ENCODE results near the gene ACOT7.
"Not testable (repeated sequence)": the region's sequence is repeated elsewhere in the genome, so short reads cannot be mapped to it uniquely, and the experiment has no call there.

The ACOT7 gene

GRCh38 chr1:6372236-6372635 is 21.3 kb downstream of the ACOT7 start:
- H3K79me1 ChIP-seq (ENCODE audit: low read depth, low read length), result peaks cover 15% of the 10 kb centered on the region
- not testable (repeated sequence) for H2BK120ac ChIP-seq (ENCODE audit: low read depth, low read length); H2BK5ac ChIP-seq (ENCODE audit: low read length); H4K8ac ChIP-seq (ENCODE audit: low read depth, low read length); DNase-seq (ENCODE audit: low spot score); H3K4me1 ChIP-seq (ENCODE audit: control insufficient read depth in 2 of 2, insufficient read depth in 1 of 2, low read depth in 1 of 2, low read length in 2 of 2); H2BK15ac ChIP-seq (ENCODE audit: low read length); H3K18ac ChIP-seq (ENCODE audit: low read length); H3K9ac ChIP-seq (ENCODE audit: low read depth, low read length, poor library complexity); H2AFZ ChIP-seq (ENCODE audit: low read length); H3K4me2 ChIP-seq (ENCODE audit: insufficient read depth, low read length, poor library complexity, severe bottlenecking); H3K4ac ChIP-seq (ENCODE audit: low read length); H3K27me3 ChIP-seq (ENCODE audit: control insufficient read depth in 3 of 3, insufficient read depth in 3 of 3, low read depth in 1 of 3, low read length in 3 of 3); H2BK12ac ChIP-seq (ENCODE audit: low read length); H2AK5ac ChIP-seq (ENCODE audit: low read depth, low read length); H3K36me3 ChIP-seq (replicated peaks in 1 of 2; ENCODE audit: control insufficient read depth in 2 of 2, insufficient read depth in 2 of 2, low read length in 2 of 2); H3K9me3 ChIP-seq (replicated peaks in 1 of 2; ENCODE audit: control insufficient read depth in 2 of 2, insufficient read depth in 1 of 2, low read depth in 1 of 2, low read length in 2 of 2); H3K27ac ChIP-seq (replicated peaks; ENCODE audit: low read length); H3K23ac ChIP-seq (ENCODE audit: low read depth, low read length, poor library complexity); H4K91ac ChIP-seq (ENCODE audit: low read depth, low read length, poor library complexity); H3K4me3 ChIP-seq (ENCODE audit: low read length in 2 of 2); H3K14ac ChIP-seq (ENCODE audit: low read length)
- no CpG with 5 or more reads among the region's 7 CpGs for WGBS, 2 donors (ENCODE audit: extremely low coverage in 2 of 2, insufficient read length in 2 of 2, insufficient replicate concordance in 1 of 2)

- Histone ChIP-seq H2BK5ac (ENCODE audit: low read length) (no peak overlapping the region), H2AFZ (ENCODE audit: low read length) (no peak overlapping the region), H3K4me1 (ENCODE audit: control insufficient read depth in 2 of 2, insufficient read depth in 1 of 2, low read depth in 1 of 2, low read length in 2 of 2) (no peaks in the 10 kb centered on the region), H4K8ac (ENCODE audit: low read depth, low read length) (no peak overlapping the region), H2BK12ac (ENCODE audit: low read length) (no peak overlapping the region), H3K36me3 (replicated peaks in 1 of 2; ENCODE audit: control insufficient read depth in 2 of 2, insufficient read depth in 2 of 2, low read length in 2 of 2) (peaks cover 0 to 1% of the 10 kb centered on the region in 2 donors), H3K4ac (ENCODE audit: low read length) (no peak overlapping the region), H3K9ac (ENCODE audit: low read depth, low read length, poor library complexity) (no peak overlapping the region), H3K23ac (ENCODE audit: low read depth, low read length, poor library complexity) (no peak overlapping the region), H2BK120ac (ENCODE audit: low read depth, low read length) (no peak overlapping the region), H3K27me3 (ENCODE audit: control insufficient read depth in 3 of 3, insufficient read depth in 3 of 3, low read depth in 1 of 3, low read length in 3 of 3) (no peaks in the 10 kb centered on the region), H2BK15ac (ENCODE audit: low read length) (no peak overlapping the region), H2AK5ac (ENCODE audit: low read depth, low read length) (no peak overlapping the region), H3K27ac (replicated peaks; ENCODE audit: low read length) (no peak overlapping the region), H3K9me3 (replicated peaks in 1 of 2; ENCODE audit: control insufficient read depth in 2 of 2, insufficient read depth in 1 of 2, low read depth in 1 of 2, low read length in 2 of 2) (peaks cover 0 to 2% of the 10 kb centered on the region in 2 donors), H3K14ac (ENCODE audit: low read length) (no peak overlapping the region), H3K4me3 (ENCODE audit: low read length in 2 of 2) (peak overlapping the region in 1 of 2 donors; percentile 44), H3K79me1 (ENCODE audit: low read depth, low read length) (peaks cover 17% of the 10 kb centered on the region), H3K4me2 (ENCODE audit: insufficient read depth, low read length, poor library complexity, severe bottlenecking) (no peak overlapping the region), H3K18ac (ENCODE audit: low read length) (no peak overlapping the region), H4K91ac (ENCODE audit: low read depth, low read length, poor library complexity) (no peak overlapping the region)
- no peak for DNase-seq (ENCODE audit: low spot score)
- WGBS, 2 donors (ENCODE audit: extremely low coverage in 2 of 2, insufficient read length in 2 of 2, insufficient replicate concordance in 1 of 2), result no CpG with 5 or more reads among the region's 4 CpGs
These were observed 23.6 kb downstream of the ACOT7 start for GRCh38 chr1:6370006-6370405.

- Histone ChIP-seq H3K9ac (ENCODE audit: low read depth, low read length, poor library complexity) (no peak overlapping the region), H3K4me1 (ENCODE audit: control insufficient read depth in 2 of 2, insufficient read depth in 1 of 2, low read depth in 1 of 2, low read length in 2 of 2) (no peaks in the 10 kb centered on the region), H3K4me3 (ENCODE audit: low read length in 2 of 2) (no peak overlapping the region), H3K27ac (replicated peaks; ENCODE audit: low read length) (no peak overlapping the region), H2BK15ac (ENCODE audit: low read length) (no peak overlapping the region), H3K4ac (ENCODE audit: low read length) (no peak overlapping the region), H3K36me3 (replicated peaks in 1 of 2; ENCODE audit: control insufficient read depth in 2 of 2, insufficient read depth in 2 of 2, low read length in 2 of 2) (peaks cover 0 to 11% of the 10 kb centered on the region in 2 donors), H3K18ac (ENCODE audit: low read length) (no peak overlapping the region), H2BK120ac (ENCODE audit: low read depth, low read length) (no peak overlapping the region), H2BK5ac (ENCODE audit: low read length) (no peak overlapping the region), H3K27me3 (ENCODE audit: control insufficient read depth in 3 of 3, insufficient read depth in 3 of 3, low read depth in 1 of 3, low read length in 3 of 3) (no peaks in the 10 kb centered on the region), H3K79me1 (ENCODE audit: low read depth, low read length) (peaks cover 15% of the 10 kb centered on the region), H3K4me2 (ENCODE audit: insufficient read depth, low read length, poor library complexity, severe bottlenecking) (no peak overlapping the region), H3K9me3 (replicated peaks in 1 of 2; ENCODE audit: control insufficient read depth in 2 of 2, insufficient read depth in 1 of 2, low read depth in 1 of 2, low read length in 2 of 2) (peaks cover 0 to 12% of the 10 kb centered on the region in 2 donors), H4K91ac (ENCODE audit: low read depth, low read length, poor library complexity) (no peak overlapping the region), H2AFZ (ENCODE audit: low read length) (no peak overlapping the region), H3K23ac (ENCODE audit: low read depth, low read length, poor library complexity) (no peak overlapping the region), H4K8ac (ENCODE audit: low read depth, low read length) (no peak overlapping the region), H2AK5ac (ENCODE audit: low read depth, low read length) (no peak overlapping the region), H3K14ac (ENCODE audit: low read length) (peak overlapping the region; percentile 12), H2BK12ac (ENCODE audit: low read length) (no peak overlapping the region)
- DNase-seq (ENCODE audit: low spot score), result no peak
- WGBS, 2 donors (ENCODE audit: extremely low coverage in 2 of 2, insufficient read length in 2 of 2, insufficient replicate concordance in 1 of 2), result no CpG with 5 or more reads among the region's 9 CpGs
These were observed 26.1 kb downstream of the ACOT7 start for GRCh38 chr1:6367381-6368012.

GRCh38 chr1:6365047-6365446 is 28.5 kb downstream of the ACOT7 start:
- no CpG with 5 or more reads among the region's 5 CpGs for WGBS, 2 donors (ENCODE audit: extremely low coverage in 2 of 2, insufficient read length in 2 of 2, insufficient replicate concordance in 1 of 2)
- no peak overlapping the region for H2BK5ac ChIP-seq (ENCODE audit: low read length)
- H2BK120ac ChIP-seq (ENCODE audit: low read depth, low read length), result no peak overlapping the region
- no peak overlapping the region for H3K23ac ChIP-seq (ENCODE audit: low read depth, low read length, poor library complexity)
- no peak overlapping the region for H2AFZ ChIP-seq (ENCODE audit: low read length)
- no peak overlapping the region for H4K91ac ChIP-seq (ENCODE audit: low read depth, low read length, poor library complexity)
- H3K9ac ChIP-seq (ENCODE audit: low read depth, low read length, poor library complexity), result no peak overlapping the region
- H3K36me3 ChIP-seq (replicated peaks in 1 of 2; ENCODE audit: control insufficient read depth in 2 of 2, insufficient read depth in 2 of 2, low read length in 2 of 2), result peaks cover 0 to 11% of the 10 kb centered on the region in 2 donors
- H2BK15ac ChIP-seq (ENCODE audit: low read length), result no peak overlapping the region
- H3K18ac ChIP-seq (ENCODE audit: low read length), result no peak overlapping the region
- H3K9me3 ChIP-seq (replicated peaks in 1 of 2; ENCODE audit: control insufficient read depth in 2 of 2, insufficient read depth in 1 of 2, low read depth in 1 of 2, low read length in 2 of 2), result peaks cover 0 to 12% of the 10 kb centered on the region in 2 donors
- H4K8ac ChIP-seq (ENCODE audit: low read depth, low read length), result no peak overlapping the region
- H3K27me3 ChIP-seq (ENCODE audit: control insufficient read depth in 3 of 3, insufficient read depth in 3 of 3, low read depth in 1 of 3, low read length in 3 of 3), result no peaks in the 10 kb centered on the region
- no peak overlapping the region for H3K4ac ChIP-seq (ENCODE audit: low read length)
- no peak for DNase-seq (ENCODE audit: low spot score)
- H3K4me2 ChIP-seq (ENCODE audit: insufficient read depth, low read length, poor library complexity, severe bottlenecking), result no peak overlapping the region
- H2BK12ac ChIP-seq (ENCODE audit: low read length), result no peak overlapping the region
- H3K27ac ChIP-seq (replicated peaks; ENCODE audit: low read length), result no peak overlapping the region
- H3K79me1 ChIP-seq (ENCODE audit: low read depth, low read length), result peaks cover 14% of the 10 kb centered on the region
- H3K14ac ChIP-seq (ENCODE audit: low read length), result no peak overlapping the region
- no peak overlapping the region for H3K4me3 ChIP-seq (ENCODE audit: low read length in 2 of 2)
- H3K4me1 ChIP-seq (ENCODE audit: control insufficient read depth in 2 of 2, insufficient read depth in 1 of 2, low read depth in 1 of 2, low read length in 2 of 2), result peaks cover 0 to 7% of the 10 kb centered on the region in 2 donors
- no peak overlapping the region for H2AK5ac ChIP-seq (ENCODE audit: low read depth, low read length)

All from neuronal stem cell (in vitro differentiated cells).